ENCODE data around the gene SPEF1. TPM values are rescaled to one million over a fixed set of nuclear protein-coding genes. Genes with fewer than 3 reads are reported as not detected.

SPEF1 gene
- total and polyA plus RNA-seq, 2 of the 13 experiments (the other 11 are each of a cell fraction or from before 2014, with no cell fraction given) = 0.11 to 0.27 TPM

- TF ChIP-seq ZBTB37 (CRISPR knock-in tag; IDR thresholded peaks at IDR 0.05) = peak; percentile 81
- TF ChIP-seq ISL2 (CRISPR knock-in tag; IDR thresholded peaks at IDR 0.05) = no peak
- TF ChIP-seq GTF2F1 (IDR thresholded peaks at IDR 0.05; ENCODE audit: low read length) = no peak
- TF ChIP-seq NFKB2 (CRISPR knock-in tag; IDR thresholded peaks at IDR 0.05; ENCODE audit: borderline replicate concordance) = no peak; the same call in 1 of the 2 replicates
- peak; percentile 32; the same call in 1 of the 2 replicates for TF ChIP-seq SMAD3 (CRISPR knock-in tag; IDR thresholded peaks at IDR 0.05)
- TF ChIP-seq GATAD2A (CRISPR knock-in tag; IDR thresholded peaks at IDR 0.05) = no peak
- 0 out of 2 replicates have a peak, but pooled peaks have one; percentile 51 for TF ChIP-seq ZNF775 (CRISPR knock-in tag; IDR thresholded peaks at IDR 0.05; ENCODE audit: borderline replicate concordance)
- TF ChIP-seq ZNF317 (CRISPR knock-in tag; IDR thresholded peaks at IDR 0.05) = peak; percentile 45; the same call in 1 of the 2 replicates
- no peak; the same call in 1 of the 2 replicates for TF ChIP-seq NR2C2 (CRISPR knock-in tag; IDR thresholded peaks at IDR 0.05; ENCODE audit: borderline replicate concordance)
- no peak for TF ChIP-seq KDM4B (CRISPR knock-in tag; IDR thresholded peaks at IDR 0.05)
- no peak for TF ChIP-seq ZGPAT (CRISPR knock-in tag; IDR thresholded peaks at IDR 0.05)
- TF ChIP-seq HBP1 (CRISPR knock-in tag; IDR thresholded peaks at IDR 0.05; ENCODE audit: low read depth) = peak; percentile 15; the same call in 1 of the 2 replicates
- no peak for TF ChIP-seq ZFP1 (CRISPR knock-in tag; IDR thresholded peaks at IDR 0.05)
- no peak for TF ChIP-seq NCOR1 (IDR thresholded peaks at IDR 0.05; ENCODE audit: borderline replicate concordance, low read length)
- no peak for TF ChIP-seq PHB2 (IDR thresholded peaks at IDR 0.05; ENCODE audit: partially characterized antibody)
- peak; percentile 8; the same call in 1 of the 2 replicates for TF ChIP-seq ZFP36L1 (CRISPR knock-in tag; IDR thresholded peaks at IDR 0.05)
- no peak; the same call in 1 of the 2 replicates for TF ChIP-seq ZNF256 (CRISPR knock-in tag; conservative IDR thresholded peaks at IDR 0.05)
- no peak for TF ChIP-seq ZNF20 (CRISPR knock-in tag; IDR thresholded peaks at IDR 0.05)
- TF ChIP-seq GLI4 (CRISPR knock-in tag; IDR thresholded peaks at IDR 0.05; ENCODE audit: borderline replicate concordance) = 0 out of 2 replicates have a peak, but pooled peaks have one; percentile 9
- no peak for TF ChIP-seq ZNF777 (CRISPR knock-in tag; IDR thresholded peaks at IDR 0.05)
- no peak for TF ChIP-seq ZNF558 (CRISPR knock-in tag; IDR thresholded peaks at IDR 0.05; ENCODE audit: borderline replicate concordance)
- no peak for TF ChIP-seq ZNF496 (CRISPR knock-in tag; IDR thresholded peaks at IDR 0.05; ENCODE audit: insufficient replicate concordance)
- no peak; the same call in 1 of the 2 replicates for TF ChIP-seq CSRNP1 (CRISPR knock-in tag; IDR thresholded peaks at IDR 0.05)
- no peak for TF ChIP-seq JDP2 (CRISPR knock-in tag; IDR thresholded peaks at IDR 0.05; ENCODE audit: borderline replicate concordance)
- no peak for TF ChIP-seq KLF12 (CRISPR knock-in tag; IDR thresholded peaks at IDR 0.05; ENCODE audit: borderline replicate concordance)
These were observed 39.9 kb upstream of the SPEF1 start (continued) for GRCh38 chr20:3820901-3821727.
